Measurements from ENCODE around the gene PALLD.

The PALLD gene

GRCh38 chr4:168528131-168528949 lies 31.5 kb downstream of the PALLD start:
- no peak for DNase-seq

DNA sequence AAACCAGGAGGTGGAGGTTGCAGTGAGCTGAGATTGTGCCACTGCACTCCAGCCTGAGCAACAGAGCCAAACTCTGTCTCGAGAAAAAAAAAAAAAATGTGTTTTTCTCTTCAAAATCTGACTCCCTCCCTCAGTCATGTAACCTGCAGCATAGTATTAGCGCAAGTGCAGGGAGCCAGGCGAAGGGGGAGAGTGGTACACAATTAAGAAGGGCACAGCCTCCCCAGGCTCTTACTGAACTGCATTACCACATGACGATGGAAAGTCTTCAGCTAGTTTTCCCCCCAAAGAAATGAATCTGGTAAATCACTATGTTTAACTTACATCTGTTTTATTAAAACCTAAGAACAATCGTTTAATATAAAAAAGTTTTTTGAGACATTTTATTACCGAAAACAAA lies 32.4 kb downstream of the PALLD start:
- DNase-seq = no peak

DNA sequence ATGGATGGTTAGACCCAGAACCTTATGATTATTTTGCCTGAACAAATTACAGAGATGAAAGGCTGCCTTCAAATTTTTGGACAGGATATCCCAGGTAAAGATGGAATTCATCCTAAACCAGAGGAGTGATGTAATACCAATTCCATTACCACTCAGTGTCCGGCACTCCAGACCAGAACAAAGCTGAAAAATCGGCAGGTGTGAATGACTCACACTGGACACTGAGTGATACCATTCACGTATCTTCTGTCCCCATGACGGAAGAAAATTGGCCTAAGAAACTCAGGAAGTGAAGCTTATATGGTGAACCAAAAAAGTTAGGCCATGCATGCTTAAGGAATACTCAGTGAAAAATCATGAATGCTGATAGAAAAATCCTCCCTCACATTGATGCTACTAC lies 34.5 kb downstream of the PALLD start:
- DNase-seq = no peak

DNA sequence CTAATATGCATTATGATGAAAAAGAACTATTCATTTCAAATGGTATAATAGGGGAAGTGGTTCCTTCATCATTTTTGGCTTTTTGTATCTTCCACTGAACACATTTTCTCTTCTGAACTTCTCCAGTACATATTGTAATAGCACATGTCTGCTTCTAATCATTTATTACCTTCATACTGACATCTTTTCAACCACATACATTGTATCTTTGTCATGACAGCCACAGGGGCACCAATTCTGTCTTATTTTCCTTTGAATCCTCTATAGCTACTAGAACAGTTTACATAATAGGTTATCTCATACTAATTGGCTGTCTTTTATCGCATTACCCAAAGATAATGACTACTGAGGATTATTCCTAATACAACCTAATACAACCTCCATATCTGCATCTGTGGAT lies 37.7 kb downstream of the PALLD start:
- DNase-seq = no peak

DNA sequence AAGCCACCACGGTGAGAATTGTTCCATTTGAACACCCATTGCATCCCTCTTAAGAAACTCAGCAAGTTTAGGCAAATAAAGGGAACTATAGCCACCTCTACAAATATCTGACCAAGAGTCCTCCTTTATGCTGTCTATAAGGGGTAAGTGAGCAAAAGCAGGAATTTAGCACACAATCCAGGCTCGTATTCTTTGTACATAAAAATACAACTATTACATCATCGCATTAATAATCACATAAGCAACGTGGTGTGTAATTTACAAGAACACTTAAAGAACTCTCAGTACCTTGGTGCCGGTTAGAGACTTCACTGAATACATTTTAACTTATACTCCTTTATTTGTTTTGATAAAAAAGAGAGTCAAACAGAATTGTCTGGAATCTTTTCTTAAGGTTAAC lies 38.8 kb downstream of the PALLD start:
- DNase-seq = no peak

GRCh38 chr4:168536448-168536847 lies 39.6 kb downstream of the PALLD start:
- DNase-seq = no peak

DNA sequence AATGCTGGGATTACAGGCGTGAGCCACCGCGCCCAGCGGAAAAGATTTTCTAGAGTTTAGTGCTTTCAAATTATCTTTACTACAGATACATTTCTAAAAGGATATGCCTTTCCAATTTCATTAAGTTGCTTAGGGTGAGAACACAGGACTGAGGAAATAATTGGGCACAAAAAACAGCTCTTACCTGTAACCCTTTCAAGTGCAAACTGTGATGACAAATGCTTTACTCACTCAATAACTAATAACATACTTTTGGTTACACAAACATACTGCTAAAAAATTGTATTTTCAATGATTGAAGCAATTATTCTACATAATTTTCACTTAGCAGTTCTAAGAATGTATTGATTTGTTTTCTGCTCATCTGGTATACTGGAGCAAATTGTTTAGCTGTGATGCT lies 40.2 kb downstream of the PALLD start:
- DNase-seq = no peak

- DNase-seq = no peak
Measured at GRCh38 chr4:168537571-168537970, 40.7 kb downstream of the PALLD start.

GRCh38 chr4:168538632-168539031 lies 41.8 kb downstream of the PALLD start:
- DNase-seq = no peak

DNA sequence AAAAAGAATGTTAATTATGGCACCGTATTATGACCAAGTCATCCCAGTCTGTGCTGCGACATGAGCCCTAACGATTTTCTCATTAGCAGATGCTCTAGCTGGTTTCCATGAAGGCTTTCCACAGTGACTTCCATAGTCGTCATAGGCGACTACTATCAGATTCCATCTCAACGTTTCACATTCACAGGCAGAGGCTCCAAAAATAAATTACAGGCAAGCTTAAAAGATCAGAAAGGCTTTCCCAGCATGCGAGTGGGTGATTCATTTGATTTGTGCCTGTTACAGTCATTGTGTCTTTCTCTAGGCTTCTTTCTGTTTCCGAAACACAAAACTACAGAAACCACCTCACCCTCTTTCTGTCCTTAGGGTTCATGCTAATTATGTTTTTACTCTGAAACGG lies 43.2 kb downstream of the PALLD start:
- DNase-seq = no peak

- no peak for DNase-seq
Measured at GRCh38 chr4:168540503-168541265, 43.8 kb downstream of the PALLD start.

DNA sequence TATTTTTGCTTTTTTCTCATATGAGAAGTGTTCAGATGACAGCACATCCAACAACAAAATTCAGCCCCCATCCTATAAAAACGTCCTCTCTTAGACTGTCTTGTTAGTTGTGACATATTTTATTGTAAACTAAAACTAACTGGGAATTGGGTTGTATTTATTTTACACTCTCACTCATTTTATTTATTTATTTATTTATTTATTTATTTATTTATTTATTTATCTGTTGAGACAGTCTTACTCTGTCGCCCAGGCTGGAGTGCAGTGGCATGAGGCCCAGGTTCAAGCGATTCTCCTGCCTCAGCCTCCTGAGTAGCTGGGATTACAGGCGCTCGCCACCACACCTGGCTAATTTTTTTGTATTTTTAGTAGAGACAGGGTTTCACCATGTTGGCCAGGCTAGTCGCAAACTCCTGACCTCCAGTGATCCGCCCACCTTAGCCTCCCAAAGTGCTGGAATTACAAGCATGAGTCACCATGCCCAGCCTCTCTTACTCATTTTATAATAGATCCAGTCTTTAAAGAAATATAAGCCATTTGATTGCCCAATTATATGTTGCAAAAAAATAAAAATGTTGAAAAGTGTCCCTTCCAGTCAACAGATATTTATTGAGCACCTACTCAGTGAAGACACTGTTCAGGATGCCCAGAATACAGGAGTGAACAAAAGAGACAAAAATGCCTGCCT lies 44.6 kb downstream of the PALLD start:
- no peak for DNase-seq

GRCh38 chr4:168549143-168549542 lies 52.3 kb downstream of the PALLD start:
- DNase-seq = no peak

DNA sequence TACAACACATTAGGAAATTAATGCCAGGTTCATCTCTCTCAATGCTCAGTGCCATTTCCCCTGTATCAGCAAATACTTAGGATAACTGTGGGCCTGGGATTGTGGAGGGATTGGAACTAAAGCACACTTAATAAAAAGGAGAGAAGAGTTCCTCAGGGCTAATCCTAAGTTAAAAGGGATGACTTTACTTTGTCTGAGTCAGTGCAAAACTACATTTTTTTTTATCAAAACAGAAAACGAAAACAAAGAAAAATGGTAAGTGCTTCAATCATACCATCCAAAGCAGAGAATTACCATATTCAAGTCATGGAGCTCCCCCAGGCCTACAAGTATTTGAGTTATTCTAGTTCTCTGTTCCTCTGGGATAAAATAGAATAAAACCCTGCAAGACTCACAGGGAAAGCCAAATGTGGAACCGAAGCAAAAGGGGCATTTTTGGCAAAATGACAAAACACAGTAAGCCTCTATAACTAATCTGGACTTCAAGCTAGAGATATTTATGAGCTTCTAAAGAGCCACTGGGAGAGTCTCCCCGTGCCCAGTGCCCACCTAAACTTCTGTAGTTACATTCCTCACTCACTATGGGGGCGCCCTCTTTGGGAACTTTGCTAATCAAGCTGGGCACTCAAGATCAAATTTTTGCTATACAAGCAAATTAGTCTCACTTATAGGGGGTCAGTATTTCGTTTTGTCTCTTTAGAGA lies 53.4 kb downstream of the PALLD start:
- no peak for DNase-seq

DNA sequence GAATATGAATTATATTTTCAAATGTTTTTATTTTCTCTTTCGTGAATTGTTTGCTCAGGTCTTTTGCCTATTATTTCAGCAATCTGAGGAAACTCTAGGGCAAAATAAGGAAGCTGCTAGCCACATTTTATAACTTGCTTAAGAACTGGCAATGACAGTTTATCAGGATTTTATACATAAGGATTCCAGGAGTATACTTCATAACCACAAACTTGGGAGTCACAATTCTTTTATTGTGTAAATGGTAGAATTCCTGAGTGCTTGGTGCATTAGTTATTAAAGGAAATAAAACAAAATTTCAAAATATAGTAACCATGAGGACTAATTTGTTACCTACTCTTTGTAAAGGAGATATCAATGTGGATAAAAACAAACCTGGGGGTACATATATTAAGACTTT lies 54.4 kb downstream of the PALLD start:
- DNase-seq = no peak

DNA sequence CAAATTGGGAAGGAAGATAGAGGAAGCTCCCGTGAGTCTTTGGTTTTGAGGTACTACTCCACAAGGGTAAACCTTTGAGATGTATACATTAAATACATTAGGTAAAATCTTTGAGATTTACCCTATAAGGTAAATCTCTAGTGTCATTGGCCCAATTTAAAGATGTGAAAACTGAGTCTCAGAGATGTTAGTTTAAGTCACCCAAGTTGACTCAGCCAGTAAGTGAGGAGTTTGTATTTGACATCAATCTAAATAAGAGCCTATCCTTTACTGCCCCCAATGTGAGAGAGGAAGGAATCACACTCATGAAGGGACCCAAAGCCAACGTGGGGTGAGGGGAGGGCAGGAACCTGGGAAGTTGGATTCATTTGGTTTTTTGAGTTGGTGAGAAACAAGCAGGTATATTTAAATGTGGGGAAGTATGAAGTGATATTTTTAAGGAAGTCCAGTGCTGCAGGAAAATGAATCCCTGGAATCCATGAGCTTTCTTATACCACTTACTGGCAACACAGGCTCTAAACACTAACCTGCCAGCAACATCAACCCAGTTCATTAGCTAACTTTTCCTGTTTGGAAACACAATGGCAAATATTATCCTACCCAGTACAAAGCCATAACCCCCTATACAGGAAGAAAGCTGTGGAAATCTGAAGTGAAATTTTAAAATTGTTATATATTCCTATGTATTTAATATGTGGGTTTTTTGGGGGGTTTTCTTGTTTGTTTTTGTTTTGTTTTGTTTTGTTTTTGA lies 55.3 kb downstream of the PALLD start:
- no peak for DNase-seq

GRCh38 chr4:168553714-168554370 lies 57.0 kb downstream of the PALLD start:
- no peak for DNase-seq

- no peak for DNase-seq
Measured at GRCh38 chr4:168555437-168555836, 58.6 kb downstream of the PALLD start.

- DNase-seq = no peak
Measured at GRCh38 chr4:168557658-168558057, 60.8 kb downstream of the PALLD start.

DNA sequence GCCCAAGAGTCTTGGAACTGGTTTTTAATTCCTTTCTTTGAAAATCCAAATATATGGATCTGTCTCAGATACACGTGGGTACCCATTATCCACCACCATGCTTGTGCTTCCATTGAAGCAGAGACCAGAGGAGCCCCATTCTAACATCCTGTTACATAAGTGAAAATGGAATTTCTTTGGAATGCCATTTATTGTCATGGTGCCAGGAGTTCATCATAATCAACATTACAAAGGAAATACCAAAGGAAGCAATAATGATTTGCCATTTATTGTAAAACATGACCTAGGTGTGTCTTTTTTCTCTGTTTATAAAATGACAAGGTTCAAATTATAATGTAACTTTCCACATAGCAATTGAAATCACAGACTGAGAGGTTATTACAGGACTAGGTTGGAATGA lies 61.7 kb downstream of the PALLD start:
- no peak for DNase-seq

Measured in stimulated activated CD4-positive, alpha-beta T cell treated with anti-CD3 and anti-CD28 coated beads, Interleukin-12 subunit alpha, Interleukin-12 subunit beta, amount 100 ng/mL, for 4 hours (primary cell).